ENCODE measurements around the gene PLA2G3. TPM values are rescaled to one million over a fixed set of nuclear protein-coding genes. Genes with fewer than 3 reads are reported as not detected.

PLA2G3 gene
- total and polyA plus RNA-seq, 2 experiments from 2014 or later: 18.0 to 34.5 TPM

DNA sequence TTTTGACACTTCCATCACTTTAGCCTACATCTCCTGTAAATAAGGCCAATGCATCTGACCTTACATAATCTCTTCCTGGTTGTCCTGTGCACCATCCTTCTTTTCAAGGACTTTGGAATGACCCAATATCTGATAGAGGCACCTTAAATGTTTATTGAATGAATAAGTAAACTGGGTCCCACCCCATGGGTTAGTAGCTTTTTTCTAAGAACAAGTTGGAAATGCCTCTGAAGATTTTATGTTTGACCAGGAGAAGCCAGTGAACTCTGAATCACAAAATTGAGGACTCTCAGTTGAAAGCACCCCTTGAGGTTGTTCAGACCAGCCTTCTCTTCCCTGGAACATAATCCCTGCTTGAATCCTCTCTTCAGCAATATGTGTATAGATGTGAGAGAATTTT is 21.1 kb upstream of the PLA2G3 start:
- Histone ChIP-seq H3K9me2 (ENCODE audit: insufficient read depth) (peaks cover 4% of the 10 kb centered on the region; the same call in 1 of the 2 replicates), H3K27me3 (ENCODE audit: insufficient read depth) (peaks cover 27% of the 10 kb centered on the region), H2AFZ (no peak overlapping the region), H3F3A (replicated peaks; ENCODE audit: low read depth) (no peaks in the 10 kb centered on the region), H3K27ac (ENCODE audit: low read depth) (no peak overlapping the region), H3K4me3 (peak overlapping the region; percentile 86), H3K4me1 (ENCODE audit: insufficient read depth) (peaks cover 5% of the 10 kb centered on the region; the same call in 1 of the 2 replicates), H3K36me3 (ENCODE audit: insufficient read depth) (no peaks in the 10 kb centered on the region), H3K79me2 (replicated peaks; ENCODE audit: insufficient read depth) (peaks cover 33% of the 10 kb centered on the region), H4K20me1 (replicated peaks; ENCODE audit: insufficient read depth) (peaks cover 3% of the 10 kb centered on the region; the same call in 1 of the 2 replicates), H3K4me2 (peak overlapping the region; percentile 89)
- Mint-ChIP-seq H3K36me3 (ENCODE audit: low read depth) (peaks cover 3% of the 10 kb centered on the region; the same call in 1 of the 3 replicates), H3K4me3 (peak overlapping the region; percentile 80), H3K4me1 (peaks cover 8% of the 10 kb centered on the region), H3K27me3 (ENCODE audit: insufficient read depth, low read depth, poor library complexity) (peaks cover 5% of the 10 kb centered on the region), H3K27ac (no peak overlapping the region), H3K9me3 (peaks cover 3% of the 10 kb centered on the region; the same call in 1 of the 3 replicates)
- ATAC-seq (no peak), DNase-seq (ENCODE audit: low spot score) (no peak)
- TF ChIP-seq, protein P1, sequence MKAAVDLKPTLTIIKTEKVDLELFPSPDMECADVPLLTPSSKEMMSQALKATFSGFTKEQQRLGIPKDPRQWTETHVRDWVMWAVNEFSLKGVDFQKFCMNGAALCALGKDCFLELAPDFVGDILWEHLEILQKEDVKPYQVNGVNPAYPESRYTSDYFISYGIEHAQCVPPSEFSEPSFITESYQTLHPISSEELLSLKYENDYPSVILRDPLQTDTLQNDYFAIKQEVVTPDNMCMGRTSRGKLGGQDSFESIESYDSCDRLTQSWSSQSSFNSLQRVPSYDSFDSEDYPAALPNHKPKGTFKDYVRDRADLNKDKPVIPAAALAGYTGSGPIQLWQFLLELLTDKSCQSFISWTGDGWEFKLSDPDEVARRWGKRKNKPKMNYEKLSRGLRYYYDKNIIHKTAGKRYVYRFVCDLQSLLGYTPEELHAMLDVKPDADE (IDR thresholded peaks at IDR 0.05): no peak
- TF ChIP-seq STAT1 (IDR thresholded peaks at IDR 0.05; ENCODE audit: unreplicated experiment) (no peak), NANOG (IDR thresholded peaks at IDR 0.05; ENCODE audit: borderline replicate concordance) (no peak), JUNB (IDR thresholded peaks at IDR 0.05; ENCODE audit: unreplicated experiment) (no peak), ZNF114 (CRISPR knock-in tag; IDR thresholded peaks at IDR 0.05) (no peak), EZH2 (IDR thresholded peaks at IDR 0.05; ENCODE audit: low read depth, unreplicated experiment) (no peak), CREB1 (CRISPR knock-in tag; IDR thresholded peaks at IDR 0.05; ENCODE audit: low read depth) (no peak), ZNF331 (CRISPR knock-in tag; IDR thresholded peaks at IDR 0.05; ENCODE audit: low read depth) (no peak), POLR2AphosphoS5 (IDR thresholded peaks at IDR 0.05; ENCODE audit: low read depth) (no peak), EZH2phosphoT487 (IDR thresholded peaks at IDR 0.05; ENCODE audit: unreplicated experiment) (no peak)
- TF ChIP-seq, protein P2, sequence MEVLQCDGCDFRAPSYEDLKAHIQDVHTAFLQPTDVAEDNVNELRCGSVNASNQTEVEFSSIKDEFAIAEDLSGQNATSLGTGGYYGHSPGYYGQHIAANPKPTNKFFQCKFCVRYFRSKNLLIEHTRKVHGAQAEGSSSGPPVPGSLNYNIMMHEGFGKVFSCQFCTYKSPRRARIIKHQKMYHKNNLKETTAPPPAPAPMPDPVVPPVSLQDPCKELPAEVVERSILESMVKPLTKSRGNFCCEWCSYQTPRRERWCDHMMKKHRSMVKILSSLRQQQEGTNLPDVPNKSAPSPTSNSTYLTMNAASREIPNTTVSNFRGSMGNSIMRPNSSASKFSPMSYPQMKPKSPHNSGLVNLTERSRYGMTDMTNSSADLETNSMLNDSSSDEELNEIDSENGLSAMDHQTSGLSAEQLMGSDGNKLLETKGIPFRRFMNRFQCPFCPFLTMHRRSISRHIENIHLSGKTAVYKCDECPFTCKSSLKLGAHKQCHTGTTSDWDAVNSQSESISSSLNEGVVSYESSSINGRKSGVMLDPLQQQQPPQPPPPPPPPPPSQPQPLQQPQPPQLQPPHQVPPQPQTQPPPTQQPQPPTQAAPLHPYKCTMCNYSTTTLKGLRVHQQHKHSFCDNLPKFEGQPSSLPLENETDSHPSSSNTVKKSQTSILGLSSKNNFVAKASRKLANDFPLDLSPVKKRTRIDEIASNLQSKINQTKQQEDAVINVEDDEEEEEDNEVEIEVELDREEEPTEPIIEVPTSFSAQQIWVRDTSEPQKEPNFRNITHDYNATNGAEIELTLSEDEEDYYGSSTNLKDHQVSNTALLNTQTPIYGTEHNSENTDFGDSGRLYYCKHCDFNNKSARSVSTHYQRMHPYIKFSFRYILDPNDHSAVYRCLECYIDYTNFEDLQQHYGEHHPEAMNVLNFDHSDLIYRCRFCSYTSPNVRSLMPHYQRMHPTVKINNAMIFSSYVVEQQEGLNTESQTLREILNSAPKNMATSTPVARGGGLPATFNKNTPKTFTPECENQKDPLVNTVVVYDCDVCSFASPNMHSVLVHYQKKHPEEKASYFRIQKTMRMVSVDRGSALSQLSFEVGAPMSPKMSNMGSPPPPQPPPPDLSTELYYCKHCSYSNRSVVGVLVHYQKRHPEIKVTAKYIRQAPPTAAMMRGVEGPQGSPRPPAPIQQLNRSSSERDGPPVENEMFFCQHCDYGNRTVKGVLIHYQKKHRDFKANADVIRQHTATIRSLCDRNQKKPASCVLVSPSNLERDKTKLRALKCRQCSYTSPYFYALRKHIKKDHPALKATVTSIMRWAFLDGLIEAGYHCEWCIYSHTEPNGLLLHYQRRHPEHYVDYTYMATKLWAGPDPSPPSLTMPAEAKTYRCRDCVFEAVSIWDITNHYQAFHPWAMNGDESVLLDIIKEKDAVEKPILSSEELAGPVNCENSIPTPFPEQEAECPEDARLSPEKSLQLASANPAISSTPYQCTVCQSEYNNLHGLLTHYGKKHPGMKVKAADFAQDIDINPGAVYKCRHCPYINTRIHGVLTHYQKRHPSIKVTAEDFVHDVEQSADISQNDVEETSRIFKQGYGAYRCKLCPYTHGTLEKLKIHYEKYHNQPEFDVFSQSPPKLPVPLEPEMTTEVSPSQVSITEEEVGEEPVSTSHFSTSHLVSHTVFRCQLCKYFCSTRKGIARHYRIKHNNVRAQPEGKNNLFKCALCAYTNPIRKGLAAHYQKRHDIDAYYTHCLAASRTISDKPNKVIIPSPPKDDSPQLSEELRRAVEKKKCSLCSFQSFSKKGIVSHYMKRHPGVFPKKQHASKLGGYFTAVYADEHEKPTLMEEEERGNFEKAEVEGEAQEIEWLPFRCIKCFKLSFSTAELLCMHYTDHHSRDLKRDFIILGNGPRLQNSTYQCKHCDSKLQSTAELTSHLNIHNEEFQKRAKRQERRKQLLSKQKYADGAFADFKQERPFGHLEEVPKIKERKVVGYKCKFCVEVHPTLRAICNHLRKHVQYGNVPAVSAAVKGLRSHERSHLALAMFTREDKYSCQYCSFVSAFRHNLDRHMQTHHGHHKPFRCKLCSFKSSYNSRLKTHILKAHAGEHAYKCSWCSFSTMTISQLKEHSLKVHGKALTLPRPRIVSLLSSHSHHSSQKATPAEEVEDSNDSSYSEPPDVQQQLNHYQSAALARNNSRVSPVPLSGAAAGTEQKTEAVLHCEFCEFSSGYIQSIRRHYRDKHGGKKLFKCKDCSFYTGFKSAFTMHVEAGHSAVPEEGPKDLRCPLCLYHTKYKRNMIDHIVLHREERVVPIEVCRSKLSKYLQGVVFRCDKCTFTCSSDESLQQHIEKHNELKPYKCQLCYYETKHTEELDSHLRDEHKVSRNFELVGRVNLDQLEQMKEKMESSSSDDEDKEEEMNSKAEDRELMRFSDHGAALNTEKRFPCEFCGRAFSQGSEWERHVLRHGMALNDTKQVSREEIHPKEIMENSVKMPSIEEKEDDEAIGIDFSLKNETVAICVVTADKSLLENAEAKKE (CRISPR knock-in tag; IDR thresholded peaks at IDR 0.05): no peak
- TF ChIP-seq, protein P3, sequence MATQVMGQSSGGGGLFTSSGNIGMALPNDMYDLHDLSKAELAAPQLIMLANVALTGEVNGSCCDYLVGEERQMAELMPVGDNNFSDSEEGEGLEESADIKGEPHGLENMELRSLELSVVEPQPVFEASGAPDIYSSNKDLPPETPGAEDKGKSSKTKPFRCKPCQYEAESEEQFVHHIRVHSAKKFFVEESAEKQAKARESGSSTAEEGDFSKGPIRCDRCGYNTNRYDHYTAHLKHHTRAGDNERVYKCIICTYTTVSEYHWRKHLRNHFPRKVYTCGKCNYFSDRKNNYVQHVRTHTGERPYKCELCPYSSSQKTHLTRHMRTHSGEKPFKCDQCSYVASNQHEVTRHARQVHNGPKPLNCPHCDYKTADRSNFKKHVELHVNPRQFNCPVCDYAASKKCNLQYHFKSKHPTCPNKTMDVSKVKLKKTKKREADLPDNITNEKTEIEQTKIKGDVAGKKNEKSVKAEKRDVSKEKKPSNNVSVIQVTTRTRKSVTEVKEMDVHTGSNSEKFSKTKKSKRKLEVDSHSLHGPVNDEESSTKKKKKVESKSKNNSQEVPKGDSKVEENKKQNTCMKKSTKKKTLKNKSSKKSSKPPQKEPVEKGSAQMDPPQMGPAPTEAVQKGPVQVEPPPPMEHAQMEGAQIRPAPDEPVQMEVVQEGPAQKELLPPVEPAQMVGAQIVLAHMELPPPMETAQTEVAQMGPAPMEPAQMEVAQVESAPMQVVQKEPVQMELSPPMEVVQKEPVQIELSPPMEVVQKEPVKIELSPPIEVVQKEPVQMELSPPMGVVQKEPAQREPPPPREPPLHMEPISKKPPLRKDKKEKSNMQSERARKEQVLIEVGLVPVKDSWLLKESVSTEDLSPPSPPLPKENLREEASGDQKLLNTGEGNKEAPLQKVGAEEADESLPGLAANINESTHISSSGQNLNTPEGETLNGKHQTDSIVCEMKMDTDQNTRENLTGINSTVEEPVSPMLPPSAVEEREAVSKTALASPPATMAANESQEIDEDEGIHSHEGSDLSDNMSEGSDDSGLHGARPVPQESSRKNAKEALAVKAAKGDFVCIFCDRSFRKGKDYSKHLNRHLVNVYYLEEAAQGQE (IDR thresholded peaks at IDR 0.05; ENCODE audit: unreplicated experiment): no peak
- TF ChIP-seq, protein P4, sequence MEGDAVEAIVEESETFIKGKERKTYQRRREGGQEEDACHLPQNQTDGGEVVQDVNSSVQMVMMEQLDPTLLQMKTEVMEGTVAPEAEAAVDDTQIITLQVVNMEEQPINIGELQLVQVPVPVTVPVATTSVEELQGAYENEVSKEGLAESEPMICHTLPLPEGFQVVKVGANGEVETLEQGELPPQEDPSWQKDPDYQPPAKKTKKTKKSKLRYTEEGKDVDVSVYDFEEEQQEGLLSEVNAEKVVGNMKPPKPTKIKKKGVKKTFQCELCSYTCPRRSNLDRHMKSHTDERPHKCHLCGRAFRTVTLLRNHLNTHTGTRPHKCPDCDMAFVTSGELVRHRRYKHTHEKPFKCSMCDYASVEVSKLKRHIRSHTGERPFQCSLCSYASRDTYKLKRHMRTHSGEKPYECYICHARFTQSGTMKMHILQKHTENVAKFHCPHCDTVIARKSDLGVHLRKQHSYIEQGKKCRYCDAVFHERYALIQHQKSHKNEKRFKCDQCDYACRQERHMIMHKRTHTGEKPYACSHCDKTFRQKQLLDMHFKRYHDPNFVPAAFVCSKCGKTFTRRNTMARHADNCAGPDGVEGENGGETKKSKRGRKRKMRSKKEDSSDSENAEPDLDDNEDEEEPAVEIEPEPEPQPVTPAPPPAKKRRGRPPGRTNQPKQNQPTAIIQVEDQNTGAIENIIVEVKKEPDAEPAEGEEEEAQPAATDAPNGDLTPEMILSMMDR (conservative IDR thresholded peaks at IDR 0.05; ENCODE audit: low read depth in 2 of 2): no peak

Data from GM23338 (cell line).